ENCODE measurements around the gene BRSK2.
"Not testable (repeated sequence)": the region's sequence is repeated elsewhere in the genome, so short reads cannot be mapped to it uniquely, and the experiment has no call there.

Gene BRSK2

GRCh38 chr11:1415631-1416030 lies 25.9 kb downstream of the BRSK2 start:
- DNase-seq (ENCODE audit: insufficient read length, low spot score) = no peak
- no peak for TF ChIP-seq CTCF (IDR thresholded peaks at IDR 0.05; ENCODE audit: insufficient read depth, missing control alignments)
- no peak for FAIRE-seq

DNA sequence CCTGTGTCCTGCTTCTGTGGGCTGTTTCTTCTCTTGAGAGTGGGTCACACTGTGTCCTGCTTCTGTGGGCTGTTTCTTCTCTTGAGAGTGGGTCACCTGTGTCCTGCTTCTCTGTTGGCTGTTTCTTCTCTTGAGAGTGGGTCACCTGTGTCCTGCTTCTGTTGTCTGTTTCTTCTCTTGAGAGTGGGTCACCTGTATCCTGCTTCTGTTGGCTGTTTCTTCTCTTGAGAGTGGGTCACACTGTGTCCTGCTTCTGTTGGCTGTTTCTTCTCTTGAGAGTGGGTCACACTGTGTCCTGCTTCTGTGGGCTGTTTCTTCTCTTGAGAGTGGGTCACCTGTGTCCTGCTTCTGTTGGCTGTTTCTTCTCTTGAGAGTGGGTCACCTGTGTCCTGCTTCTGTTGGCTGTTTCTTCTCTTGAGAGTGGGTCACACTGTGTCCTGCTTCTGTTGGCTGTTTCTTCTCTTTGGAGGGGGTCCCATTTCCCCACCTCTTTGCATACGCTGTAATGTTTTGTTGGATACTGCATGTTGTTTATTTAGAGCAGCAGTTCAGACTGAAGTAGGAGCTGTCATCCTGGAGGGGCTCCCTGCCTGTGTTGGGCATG lies 28.6 kb downstream of the BRSK2 start:
- FAIRE-seq; DNase-seq (ENCODE audit: insufficient read length, low spot score): not testable (repeated sequence)

DNA sequence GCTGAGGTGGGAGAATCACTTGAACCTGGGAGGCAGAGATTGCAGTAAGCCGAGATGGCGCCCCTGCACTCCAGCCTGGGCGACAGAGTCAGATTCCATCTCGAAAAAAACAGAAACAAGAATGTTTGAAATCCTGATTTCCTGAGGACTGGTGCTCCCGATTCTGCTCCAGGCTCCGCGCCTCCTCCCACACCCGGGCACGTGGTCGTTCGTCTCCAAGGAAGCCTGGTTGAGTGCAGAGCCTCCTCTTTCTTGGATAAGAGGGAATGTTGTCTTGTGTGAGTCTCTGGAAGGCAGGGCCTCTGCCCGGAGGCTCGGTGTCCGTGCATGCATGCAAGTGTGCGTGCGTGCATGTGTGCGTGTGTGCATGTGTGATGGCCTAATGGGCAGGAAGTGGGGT lies 30.1 kb downstream of the BRSK2 start:
- DNase-seq (ENCODE audit: insufficient read length, low spot score) (no peak), FAIRE-seq (no peak)
- TF ChIP-seq CTCF (IDR thresholded peaks at IDR 0.05; ENCODE audit: insufficient read depth, missing control alignments) = no peak

DNA sequence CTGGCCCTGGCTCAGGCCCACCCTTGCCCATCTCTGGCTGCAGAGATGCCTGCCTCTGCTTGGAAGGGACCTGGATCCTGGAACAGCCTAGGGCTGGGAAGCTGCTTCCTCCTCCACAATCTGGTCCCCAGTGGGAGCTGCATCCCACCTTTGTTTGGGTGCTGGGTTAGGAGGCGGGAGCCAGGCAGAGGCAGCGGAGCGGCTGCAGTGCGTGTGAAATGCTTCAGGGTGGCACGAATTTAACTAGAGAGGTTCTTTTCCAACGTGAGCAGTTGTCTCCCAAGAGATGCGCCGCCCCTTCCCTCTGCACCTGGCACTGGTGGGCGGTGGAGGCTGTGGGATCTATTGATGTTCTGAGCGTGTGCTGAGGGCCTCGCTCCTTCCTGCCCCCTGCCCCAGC lies 31.6 kb downstream of the BRSK2 start:
- DNase-seq (ENCODE audit: insufficient read length, low spot score) (no peak), FAIRE-seq (no peak)
- no peak for TF ChIP-seq CTCF (IDR thresholded peaks at IDR 0.05; ENCODE audit: insufficient read depth, missing control alignments)

- DNase-seq (ENCODE audit: insufficient read length, low spot score) = no peak
- no peak for FAIRE-seq
- no peak for TF ChIP-seq CTCF (IDR thresholded peaks at IDR 0.05; ENCODE audit: insufficient read depth, missing control alignments)
These were observed 32.7 kb downstream of the BRSK2 start for GRCh38 chr11:1422481-1422880.

- no peak for TF ChIP-seq CTCF (IDR thresholded peaks at IDR 0.05; ENCODE audit: insufficient read depth, missing control alignments)
- FAIRE-seq (no peak), DNase-seq (ENCODE audit: insufficient read length, low spot score) (no peak)
These were observed 33.2 kb downstream of the BRSK2 start for GRCh38 chr11:1422981-1423380.

- FAIRE-seq; DNase-seq (ENCODE audit: insufficient read length, low spot score): not testable (repeated sequence)
These were observed 33.7 kb downstream of the BRSK2 start for GRCh38 chr11:1423406-1423805.

- TF ChIP-seq CTCF (IDR thresholded peaks at IDR 0.05; ENCODE audit: insufficient read depth, missing control alignments) = no peak
- FAIRE-seq = no peak
- no peak for DNase-seq (ENCODE audit: insufficient read length, low spot score)
These were observed 35.3 kb downstream of the BRSK2 start for GRCh38 chr11:1425006-1425405.

Measured in D721Med (cell line).